HepG2 (cell line): ENCODE measurements around the gene ZNFX1. TPM values are rescaled to one million over a fixed set of nuclear protein-coding genes. Genes with fewer than 3 reads are reported as not detected.

Experiments
- GATA4 ChIP-seq: sonication (generic); IDR thresholded peaks from 2 replicates; pipeline ENCODE4 v1.6.1; 2016; ENCODE audit warnings: antibody characterized with exemption, low read depth, borderline replicate concordance
- KDM2A ChIP-seq: sonication (generic); formaldehyde crosslinking; IDR thresholded peaks from 2 replicates; pipeline ENCODE4 v1.4.0; 2020; ENCODE audit warnings: low read depth, missing genetic modification reagents, borderline replicate concordance
- KDM4B ChIP-seq: sonication (generic); formaldehyde crosslinking; IDR thresholded peaks from 2 replicates; pipeline ENCODE4 v1.4.0; 2020; ENCODE audit warnings: missing genetic modification reagents
- MYC ChIP-seq: sonication (generic); formaldehyde crosslinking; IDR thresholded peaks from 2 replicates; pipeline ENCODE4 v1.9.0; 2021; ENCODE audit warnings: missing genetic modification reagents, borderline replicate concordance
- RAD21 ChIP-seq: fragments of 450-650 bp; formaldehyde crosslinking; IDR thresholded peaks from 2 replicates; pipeline ENCODE4 v1.5.0; 2020; ENCODE audit warnings: mild to moderate bottlenecking
- REL ChIP-seq: sonication (generic); formaldehyde crosslinking; conservative IDR thresholded peaks from 2 replicates; pipeline ENCODE4 v1.8.0; 2022; ENCODE audit warnings: mild to moderate bottlenecking, missing genetic modification reagents, moderate library complexity
- SIX4 ChIP-seq: sonication (generic); formaldehyde crosslinking; IDR thresholded peaks from 2 replicates; pipeline ENCODE4 v1.4.0; 2020; ENCODE audit warnings: missing genetic modification reagents
- SMC3 ChIP-seq: IDR thresholded peaks from 2 replicates; pipeline ENCODE4 v1.6.1; 2011; ENCODE audit warnings: low read length, improper control_type of control experiment
- STAT5B ChIP-seq: sonication (generic); formaldehyde crosslinking; IDR thresholded peaks from 2 replicates; pipeline ENCODE4 v1.4.0; 2020; ENCODE audit warnings: missing genetic modification reagents
- ZFX ChIP-seq: sonication (generic); formaldehyde crosslinking; IDR thresholded peaks from 2 replicates; pipeline ENCODE4 v1.4.0; 2020; ENCODE audit warnings: mild to moderate bottlenecking, low read depth, missing genetic modification reagents, moderate library complexity
- ZNF136 ChIP-seq: sonication (generic); formaldehyde crosslinking; IDR thresholded peaks from 2 replicates; pipeline ENCODE4 v1.8.1; 2022; ENCODE audit warnings: low read depth, mild to moderate bottlenecking, moderate library complexity, missing genetic modification reagents
- ZNF207 ChIP-seq: fragments of 450-650 bp; IDR thresholded peaks from 2 replicates; pipeline ENCODE4 v1.6.1; 2016; ENCODE audit warnings: antibody characterized with exemption, borderline replicate concordance
- ZNF552 ChIP-seq: sonication (generic); formaldehyde crosslinking; IDR thresholded peaks from 2 replicates; pipeline ENCODE4 v1.9.0; 2022; ENCODE audit warnings: missing genetic modification reagents, mild to moderate bottlenecking, borderline replicate concordance
- ZNF598 ChIP-seq: sonication (generic); formaldehyde crosslinking; IDR thresholded peaks from 2 replicates; pipeline ENCODE4 v1.5.1; 2020; ENCODE audit warnings: mild to moderate bottlenecking, missing genetic modification reagents, borderline replicate concordance
- ZNF629 ChIP-seq: sonication (generic); formaldehyde crosslinking; conservative IDR thresholded peaks from 2 replicates; pipeline ENCODE4 v1.5.0; 2020; ENCODE audit warnings: missing genetic modification reagents
- polyA plus RNA-seq, 8 experiments: library from polyadenylated mRNA; depleted of rRNA in 3 of 8; stranded (reverse) in 7 of 8; unstranded in 1 of 8; fragments of >200 nt; fragmentation: Illumina TruSeq in 4 of 8; extraction: Trizol in 4 of 8; gene quantifications; 2 replicates each; pipeline versions ENCODE4 v1.2.1 to v1.2.3, GENCODE V29; 2011 to 2016; ENCODE audit warnings: low read depth in 4 of 8, missing spikeins in 1 of 8, mixed read lengths in 1 of 8; ENCODE audit not compliant: insufficient read depth in 1 of 8
- total RNA-seq, 5 experiments: library from RNA; depleted of rRNA; stranded (reverse); fragments of >200 nt; fragmentation: Illumina TruSeq; extraction: Trizol; gene quantifications; 2 replicates each; pipeline ENCODE4 v1.2.3, GENCODE V29; 2016; ENCODE audit warnings: low read depth in 1 of 5
- TF ChIP-seq, protein P1 (sequence below): sonication (generic); formaldehyde crosslinking; IDR thresholded peaks from 2 replicates; pipeline ENCODE4 v1.4.0; 2020; ENCODE audit warnings: missing genetic modification reagents
- TF ChIP-seq, protein P2 (sequence below): sonication (generic); formaldehyde crosslinking; IDR thresholded peaks from 2 replicates; pipeline ENCODE4 v1.8.0; 2022; ENCODE audit warnings: mild to moderate bottlenecking, missing genetic modification reagents
- TF ChIP-seq, protein P3 (sequence below): sonication (generic); formaldehyde crosslinking; conservative IDR thresholded peaks from 2 replicates; pipeline ENCODE4 v1.4.0; 2020; ENCODE audit warnings: missing genetic modification reagents
- TF ChIP-seq, protein P4 (sequence below): sonication (generic); formaldehyde crosslinking; IDR thresholded peaks from 2 replicates; pipeline ENCODE4 v1.4.0; 2020; ENCODE audit warnings: missing genetic modification reagents
- TF ChIP-seq, protein P5 (sequence below): IDR thresholded peaks from 2 replicates; pipeline ENCODE4 v1.6.1; 2016; ENCODE audit warnings: mild to moderate bottlenecking, missing biosample characterization, missing genetic modification reagents

The ZNFX1 gene
- total and polyA plus RNA-seq, 2 of the 13 experiments (the other 11 are each of a cell fraction or from before 2014, with no cell fraction given): 2.9 to 11.1 TPM

DNA sequence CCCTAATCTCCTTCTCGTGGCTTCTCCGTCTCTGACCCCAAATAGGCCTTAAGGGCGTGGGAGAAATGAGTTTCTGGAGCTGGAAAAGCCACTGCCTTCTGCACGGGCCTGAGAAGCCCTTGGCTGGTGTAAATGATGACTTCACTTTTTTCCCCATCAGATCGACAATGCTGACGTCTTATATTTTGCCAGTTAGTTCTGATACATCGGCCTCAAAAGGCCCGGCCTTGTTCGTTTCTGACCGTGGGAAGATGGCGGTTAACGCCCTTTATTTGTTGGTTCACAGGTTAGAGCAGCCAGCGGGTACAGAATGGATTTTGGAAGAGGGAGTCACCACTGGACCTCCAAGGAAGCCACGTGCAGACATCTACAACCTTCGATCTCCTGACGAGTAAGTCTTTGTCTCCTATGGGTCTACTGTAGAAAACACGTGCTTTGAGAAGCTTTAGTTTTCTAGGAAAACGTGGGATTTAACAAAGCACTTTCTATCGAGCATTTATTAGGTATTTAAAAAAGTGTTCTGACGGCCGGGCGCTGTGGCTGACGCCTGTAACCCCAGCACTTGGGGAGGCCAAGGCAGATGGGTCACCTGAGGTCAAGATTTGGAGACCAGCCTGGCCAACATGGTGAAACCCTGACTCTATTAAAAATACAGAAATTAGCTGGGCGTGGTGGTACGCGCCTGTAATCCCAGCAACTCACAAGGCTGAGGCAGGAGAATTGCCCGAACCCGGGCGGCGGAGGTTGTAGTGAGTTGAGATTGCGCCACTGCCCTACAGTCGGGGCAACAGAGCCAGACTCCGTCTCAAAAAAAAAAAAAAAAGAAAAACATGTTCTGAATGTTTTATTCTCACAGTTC lies 1.2 kb upstream of the ZNFX1 start (continued):
- TF ChIP-seq, protein P1, sequence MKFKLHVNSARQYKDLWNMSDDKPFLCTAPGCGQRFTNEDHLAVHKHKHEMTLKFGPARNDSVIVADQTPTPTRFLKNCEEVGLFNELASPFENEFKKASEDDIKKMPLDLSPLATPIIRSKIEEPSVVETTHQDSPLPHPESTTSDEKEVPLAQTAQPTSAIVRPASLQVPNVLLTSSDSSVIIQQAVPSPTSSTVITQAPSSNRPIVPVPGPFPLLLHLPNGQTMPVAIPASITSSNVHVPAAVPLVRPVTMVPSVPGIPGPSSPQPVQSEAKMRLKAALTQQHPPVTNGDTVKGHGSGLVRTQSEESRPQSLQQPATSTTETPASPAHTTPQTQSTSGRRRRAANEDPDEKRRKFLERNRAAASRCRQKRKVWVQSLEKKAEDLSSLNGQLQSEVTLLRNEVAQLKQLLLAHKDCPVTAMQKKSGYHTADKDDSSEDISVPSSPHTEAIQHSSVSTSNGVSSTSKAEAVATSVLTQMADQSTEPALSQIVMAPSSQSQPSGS: 0 out of 2 replicates have a peak, but pooled peaks have one; percentile 2
- TF ChIP-seq ZNF207 (no peak), KDM4B (CRISPR knock-in tag) (no peak), SMC3 (no peak), REL (no peak), MYC (CRISPR knock-in tag) (no peak), STAT5B (CRISPR knock-in tag) (no peak), ZNF598 (CRISPR knock-in tag) (peak; percentile 48; the same call in 1 of the 2 replicates), ZFX (CRISPR knock-in tag) (no peak), GATA4 (no peak), SIX4 (no peak; the same call in 1 of the 2 replicates), RAD21 (CRISPR knock-in tag) (no peak), KDM2A (CRISPR knock-in tag) (no peak), ZNF136 (CRISPR knock-in tag) (no peak), ZNF552 (0 out of 2 replicates have a peak, but pooled peaks have one; percentile 8), ZNF629 (no peak)
- TF ChIP-seq, protein P2, sequence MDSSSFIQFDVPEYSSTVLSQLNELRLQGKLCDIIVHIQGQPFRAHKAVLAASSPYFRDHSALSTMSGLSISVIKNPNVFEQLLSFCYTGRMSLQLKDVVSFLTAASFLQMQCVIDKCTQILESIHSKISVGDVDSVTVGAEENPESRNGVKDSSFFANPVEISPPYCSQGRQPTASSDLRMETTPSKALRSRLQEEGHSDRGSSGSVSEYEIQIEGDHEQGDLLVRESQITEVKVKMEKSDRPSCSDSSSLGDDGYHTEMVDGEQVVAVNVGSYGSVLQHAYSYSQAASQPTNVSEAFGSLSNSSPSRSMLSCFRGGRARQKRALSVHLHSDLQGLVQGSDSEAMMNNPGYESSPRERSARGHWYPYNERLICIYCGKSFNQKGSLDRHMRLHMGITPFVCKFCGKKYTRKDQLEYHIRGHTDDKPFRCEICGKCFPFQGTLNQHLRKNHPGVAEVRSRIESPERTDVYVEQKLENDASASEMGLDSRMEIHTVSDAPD (CRISPR knock-in tag): no peak
- TF ChIP-seq, protein P3, sequence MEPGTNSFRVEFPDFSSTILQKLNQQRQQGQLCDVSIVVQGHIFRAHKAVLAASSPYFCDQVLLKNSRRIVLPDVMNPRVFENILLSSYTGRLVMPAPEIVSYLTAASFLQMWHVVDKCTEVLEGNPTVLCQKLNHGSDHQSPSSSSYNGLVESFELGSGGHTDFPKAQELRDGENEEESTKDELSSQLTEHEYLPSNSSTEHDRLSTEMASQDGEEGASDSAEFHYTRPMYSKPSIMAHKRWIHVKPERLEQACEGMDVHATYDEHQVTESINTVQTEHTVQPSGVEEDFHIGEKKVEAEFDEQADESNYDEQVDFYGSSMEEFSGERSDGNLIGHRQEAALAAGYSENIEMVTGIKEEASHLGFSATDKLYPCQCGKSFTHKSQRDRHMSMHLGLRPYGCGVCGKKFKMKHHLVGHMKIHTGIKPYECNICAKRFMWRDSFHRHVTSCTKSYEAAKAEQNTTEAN (CRISPR knock-in tag): no peak
- TF ChIP-seq, protein P4, sequence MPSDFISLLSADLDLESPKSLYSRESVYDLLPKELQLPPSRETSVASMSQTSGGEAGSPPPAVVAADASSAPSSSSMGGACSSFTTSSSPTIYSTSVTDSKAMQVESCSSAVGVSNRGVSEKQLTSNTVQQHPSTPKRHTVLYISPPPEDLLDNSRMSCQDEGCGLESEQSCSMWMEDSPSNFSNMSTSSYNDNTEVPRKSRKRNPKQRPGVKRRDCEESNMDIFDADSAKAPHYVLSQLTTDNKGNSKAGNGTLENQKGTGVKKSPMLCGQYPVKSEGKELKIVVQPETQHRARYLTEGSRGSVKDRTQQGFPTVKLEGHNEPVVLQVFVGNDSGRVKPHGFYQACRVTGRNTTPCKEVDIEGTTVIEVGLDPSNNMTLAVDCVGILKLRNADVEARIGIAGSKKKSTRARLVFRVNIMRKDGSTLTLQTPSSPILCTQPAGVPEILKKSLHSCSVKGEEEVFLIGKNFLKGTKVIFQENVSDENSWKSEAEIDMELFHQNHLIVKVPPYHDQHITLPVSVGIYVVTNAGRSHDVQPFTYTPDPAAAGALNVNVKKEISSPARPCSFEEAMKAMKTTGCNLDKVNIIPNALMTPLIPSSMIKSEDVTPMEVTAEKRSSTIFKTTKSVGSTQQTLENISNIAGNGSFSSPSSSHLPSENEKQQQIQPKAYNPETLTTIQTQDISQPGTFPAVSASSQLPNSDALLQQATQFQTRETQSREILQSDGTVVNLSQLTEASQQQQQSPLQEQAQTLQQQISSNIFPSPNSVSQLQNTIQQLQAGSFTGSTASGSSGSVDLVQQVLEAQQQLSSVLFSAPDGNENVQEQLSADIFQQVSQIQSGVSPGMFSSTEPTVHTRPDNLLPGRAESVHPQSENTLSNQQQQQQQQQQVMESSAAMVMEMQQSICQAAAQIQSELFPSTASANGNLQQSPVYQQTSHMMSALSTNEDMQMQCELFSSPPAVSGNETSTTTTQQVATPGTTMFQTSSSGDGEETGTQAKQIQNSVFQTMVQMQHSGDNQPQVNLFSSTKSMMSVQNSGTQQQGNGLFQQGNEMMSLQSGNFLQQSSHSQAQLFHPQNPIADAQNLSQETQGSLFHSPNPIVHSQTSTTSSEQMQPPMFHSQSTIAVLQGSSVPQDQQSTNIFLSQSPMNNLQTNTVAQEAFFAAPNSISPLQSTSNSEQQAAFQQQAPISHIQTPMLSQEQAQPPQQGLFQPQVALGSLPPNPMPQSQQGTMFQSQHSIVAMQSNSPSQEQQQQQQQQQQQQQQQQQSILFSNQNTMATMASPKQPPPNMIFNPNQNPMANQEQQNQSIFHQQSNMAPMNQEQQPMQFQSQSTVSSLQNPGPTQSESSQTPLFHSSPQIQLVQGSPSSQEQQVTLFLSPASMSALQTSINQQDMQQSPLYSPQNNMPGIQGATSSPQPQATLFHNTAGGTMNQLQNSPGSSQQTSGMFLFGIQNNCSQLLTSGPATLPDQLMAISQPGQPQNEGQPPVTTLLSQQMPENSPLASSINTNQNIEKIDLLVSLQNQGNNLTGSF (CRISPR knock-in tag): peak; percentile 26; the same call in 1 of the 2 replicates
- TF ChIP-seq, protein P5, sequence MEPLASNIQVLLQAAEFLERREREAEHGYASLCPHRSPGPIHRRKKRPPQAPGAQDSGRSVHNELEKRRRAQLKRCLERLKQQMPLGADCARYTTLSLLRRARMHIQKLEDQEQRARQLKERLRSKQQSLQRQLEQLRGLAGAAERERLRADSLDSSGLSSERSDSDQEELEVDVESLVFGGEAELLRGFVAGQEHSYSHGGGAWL: no peak
